Mucosa of gallbladder (tissue), 1 donor: Measurements from ENCODE around the gene KYNU. TPM values are rescaled to one million over a fixed set of nuclear protein-coding genes. Genes with fewer than 3 reads are reported as not detected.
"Not testable (repeated sequence)": the region's sequence is repeated elsewhere in the genome, so short reads cannot be mapped to it uniquely, and the experiment has no call there.

Experiments used
- DNase-seq: peaks from one replicate; pipeline ENCODE4 v3.0.0-alpha.2; 2020; ENCODE audit warnings: low spot score
- total RNA-seq: library from RNA; stranded (reverse); gene quantifications from one replicate; pipeline ENCODE4 v1.2.1, GENCODE V29; 2021
- donor health status: DM: no; HTN: no; CAD: no.

Gene KYNU
- total RNA-seq, 1 donor from 2014 or later: 3.3 TPM

DNA sequence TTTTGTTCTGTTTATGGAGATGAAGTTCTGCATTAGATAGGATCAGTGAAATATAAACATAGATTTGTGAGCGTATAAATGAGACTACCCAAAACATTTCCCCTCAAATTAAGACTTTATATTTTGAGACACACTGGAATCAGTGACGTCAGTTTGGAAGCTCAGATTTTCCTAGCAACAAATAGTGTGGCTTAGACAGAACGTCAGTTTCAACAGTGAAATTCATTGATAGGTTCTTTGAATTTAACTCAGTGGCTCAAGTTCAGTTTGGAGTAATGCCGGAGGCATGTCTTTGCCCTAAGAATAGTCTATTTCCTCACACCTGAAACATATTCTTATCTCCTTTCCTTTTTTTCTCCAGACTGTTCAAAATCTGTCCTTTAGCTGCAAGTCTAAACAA, 138.2 kb downstream of the KYNU start:
- no peak for DNase-seq

DNA sequence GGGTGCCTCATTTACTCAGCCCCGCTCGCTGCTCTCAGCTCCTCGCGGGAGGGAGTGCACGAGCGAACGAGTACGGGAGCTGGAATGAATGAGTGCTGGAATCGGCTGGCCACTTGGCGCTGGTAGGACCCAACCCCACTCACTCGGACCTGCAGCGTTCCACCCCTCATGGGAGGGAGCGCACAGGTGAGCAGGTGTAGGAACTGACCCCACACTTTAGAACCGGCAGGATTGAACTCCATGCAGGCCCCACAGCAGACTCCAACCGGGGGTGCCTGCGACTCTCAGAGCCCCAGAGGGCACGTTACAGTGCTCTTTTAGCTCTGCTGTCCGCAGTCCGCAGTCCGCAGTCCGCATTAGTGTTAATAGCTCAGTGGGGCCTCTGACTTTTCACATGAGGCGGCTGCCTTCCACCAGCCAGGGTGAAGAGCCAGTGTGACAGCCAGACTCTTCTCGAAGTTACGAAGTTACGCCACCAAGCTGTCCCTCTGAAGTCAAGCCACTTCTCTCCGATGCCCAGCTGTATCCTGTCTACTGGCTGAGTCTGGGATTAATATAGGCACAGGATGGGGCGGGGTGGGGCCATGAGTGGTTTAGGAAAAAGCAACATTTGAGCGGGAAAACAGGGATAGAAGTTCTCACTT, 149.1 kb downstream of the KYNU start:
- no peak for DNase-seq

DNA sequence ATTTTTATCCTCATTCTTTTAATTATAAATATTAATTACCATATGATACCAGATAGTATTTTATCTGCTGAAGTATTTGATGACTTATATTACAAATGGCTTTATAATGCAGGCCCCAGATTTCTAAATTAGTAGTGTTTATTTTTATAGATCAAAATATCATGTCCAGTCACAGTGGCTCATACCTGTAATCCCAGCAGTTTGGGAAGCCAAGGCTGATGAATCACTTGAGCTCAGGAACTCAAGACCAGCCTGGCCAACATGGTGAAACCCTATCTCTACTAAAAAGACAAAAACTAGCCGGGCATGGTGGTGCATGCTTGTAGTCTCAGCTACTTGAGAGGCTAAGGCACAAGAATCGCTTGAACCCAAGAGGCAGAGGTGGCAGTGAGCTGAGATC, 151.7 kb downstream of the KYNU start:
- no peak for DNase-seq

DNA sequence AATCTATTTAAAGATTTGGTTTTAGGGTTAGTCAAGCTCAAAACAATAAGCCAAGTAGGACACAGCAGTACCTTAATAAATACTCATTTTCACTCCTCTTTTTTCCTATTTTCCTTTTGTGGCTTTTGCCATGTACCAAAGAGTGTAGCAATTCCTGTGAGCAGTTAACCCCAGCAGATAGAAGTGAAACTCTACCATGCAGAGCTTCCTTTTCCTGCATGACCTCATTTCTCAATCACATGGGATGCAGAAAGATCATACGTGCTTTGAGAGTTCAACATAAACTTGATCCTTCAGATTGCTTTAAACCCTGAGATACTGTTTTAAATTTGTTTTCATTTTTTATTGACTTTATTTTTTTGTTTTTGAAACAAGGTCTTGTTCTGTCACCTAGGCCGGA, 152.7 kb downstream of the KYNU start:
- no peak for DNase-seq

DNA sequence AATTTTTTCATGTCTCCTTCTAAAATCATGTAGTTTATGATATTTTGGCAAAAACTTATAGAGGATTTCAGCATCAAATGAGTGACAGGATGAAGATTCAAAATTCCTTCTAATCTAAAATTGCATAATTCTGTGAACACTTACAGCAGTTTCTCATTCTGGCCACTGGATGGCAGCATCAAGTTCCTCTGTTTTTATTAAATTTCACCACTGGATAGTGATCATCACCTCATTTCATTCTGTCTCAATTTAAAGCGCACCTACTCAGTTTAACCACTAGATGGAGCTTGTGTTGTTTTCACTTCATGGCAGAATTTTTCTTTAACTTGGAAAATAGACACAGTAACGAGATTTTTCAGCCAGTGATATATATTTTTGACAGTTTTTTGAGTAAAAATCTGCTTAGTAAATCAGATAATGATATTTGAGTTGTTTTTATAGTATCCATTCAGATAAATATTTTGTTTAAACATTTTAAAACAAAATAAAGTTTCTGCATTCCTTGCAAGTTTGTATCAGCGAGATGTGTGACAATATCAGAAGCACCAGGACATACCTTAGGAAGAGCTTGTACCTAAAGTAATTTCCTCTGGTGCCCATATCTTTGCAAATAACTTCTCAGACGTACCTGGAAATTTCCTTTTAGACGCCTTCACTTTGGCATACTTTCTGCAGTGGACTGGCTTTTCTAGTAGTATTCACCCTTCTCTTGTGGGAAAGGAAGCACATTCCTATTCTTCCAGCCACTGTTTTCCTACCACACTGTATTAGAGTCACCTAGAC, 157.0 kb downstream of the KYNU start:
- DNase-seq: peak; percentile 80

DNA sequence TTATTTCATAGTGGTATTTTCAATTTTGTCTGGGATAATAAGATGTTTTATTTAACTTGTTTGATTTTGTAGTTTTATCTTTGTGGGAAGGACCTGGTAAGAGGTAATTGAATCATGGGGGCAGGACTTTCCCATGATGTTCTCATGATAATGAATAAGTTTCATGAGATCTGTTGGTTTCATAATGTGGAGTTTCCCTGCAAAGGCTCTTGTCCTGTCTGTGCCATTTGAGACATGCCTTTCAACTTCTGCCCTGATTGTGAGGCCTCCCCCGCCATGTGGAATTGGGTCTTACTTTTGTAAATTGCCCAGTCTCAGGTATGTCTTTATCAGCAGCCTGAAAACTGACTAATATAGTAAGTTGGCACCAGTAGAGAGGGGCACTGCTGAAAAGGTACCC, 174.0 kb downstream of the KYNU start:
- no peak for DNase-seq

DNA sequence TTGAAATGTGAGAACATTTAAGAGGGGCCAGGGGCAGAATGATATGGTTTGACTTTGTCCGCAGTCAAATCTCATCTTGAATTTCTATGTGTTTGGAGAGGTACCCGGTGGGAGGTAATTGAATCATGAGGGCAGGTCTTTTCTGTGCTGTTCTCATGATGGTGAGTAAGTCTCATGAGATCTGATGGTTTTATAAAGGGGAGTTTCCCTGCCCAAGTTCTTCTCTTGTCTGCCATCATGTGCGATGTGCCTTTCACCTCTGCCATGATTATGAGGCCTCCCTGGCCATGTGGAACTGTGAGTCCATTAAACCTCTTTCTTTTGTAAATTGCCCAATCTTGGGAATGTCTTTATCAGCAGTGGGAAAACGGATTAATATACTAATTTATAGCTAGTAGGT, 176.0 kb downstream of the KYNU start:
- DNase-seq: not testable (repeated sequence)

DNA sequence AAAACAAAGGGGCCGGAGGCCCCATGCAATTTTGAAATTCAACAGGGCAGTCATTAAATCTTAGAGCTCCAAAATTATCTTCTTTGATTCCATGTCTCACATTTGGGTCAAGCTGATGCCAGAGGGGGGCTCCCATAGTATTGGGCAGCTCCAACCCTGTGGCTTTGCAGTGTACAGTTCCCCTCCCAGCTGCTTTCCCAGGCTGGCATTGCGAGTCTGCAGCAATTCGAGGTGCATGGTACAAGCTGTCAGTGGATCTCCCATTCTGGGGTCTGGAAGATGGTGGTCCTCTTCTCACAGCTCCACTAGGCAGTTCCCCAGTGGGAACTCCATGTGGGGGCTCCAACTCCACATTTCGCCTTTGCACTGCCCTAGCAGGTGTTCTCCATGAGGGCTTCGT, 179.1 kb downstream of the KYNU start:
- DNase-seq: no peak

DNA sequence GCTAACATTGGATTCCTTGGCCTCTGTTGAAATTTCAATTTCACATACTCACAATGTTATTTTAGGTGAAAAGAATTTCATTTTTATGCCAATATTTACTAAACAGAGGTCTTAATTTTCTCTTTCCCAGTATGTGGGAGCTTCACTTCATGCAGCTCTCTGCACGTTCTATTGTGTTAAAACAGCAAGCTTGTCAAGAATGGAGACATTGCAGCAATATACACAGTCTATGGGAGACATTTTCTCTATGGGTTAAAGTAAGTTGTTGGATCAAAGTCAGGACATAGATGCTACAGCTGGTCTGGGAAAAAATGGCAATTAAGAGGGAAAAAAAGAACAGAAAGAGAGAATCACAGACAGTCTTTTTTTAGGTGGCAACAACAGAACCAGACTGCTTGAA, 181.4 kb downstream of the KYNU start:
- DNase-seq: no peak

DNA sequence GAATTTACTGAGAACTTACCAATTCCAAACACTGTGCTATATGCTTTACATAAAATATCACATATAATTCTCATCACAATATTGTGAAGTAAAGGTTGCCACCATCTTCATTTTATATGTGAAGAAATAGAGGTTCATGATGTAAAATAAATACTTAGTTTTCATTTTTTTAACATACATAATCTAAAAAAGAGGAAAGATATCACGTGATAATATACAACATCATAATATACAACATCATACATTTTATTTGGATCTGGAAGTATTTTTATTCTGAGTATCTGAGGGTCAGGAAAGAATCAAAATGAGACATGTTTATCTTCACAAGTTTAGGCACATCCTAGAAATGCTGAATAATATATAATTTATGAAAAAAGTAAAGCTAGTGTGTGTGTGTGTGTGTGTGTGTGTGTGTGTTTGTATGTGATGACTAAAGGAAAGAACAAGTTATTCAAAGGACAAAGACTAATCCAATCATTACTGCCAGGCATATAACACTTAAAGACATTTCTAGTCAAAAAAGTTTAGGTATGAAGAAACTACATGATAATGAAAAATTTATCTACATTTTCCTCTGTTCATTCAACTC, 186.2 kb downstream of the KYNU start:
- DNase-seq: no peak

DNA sequence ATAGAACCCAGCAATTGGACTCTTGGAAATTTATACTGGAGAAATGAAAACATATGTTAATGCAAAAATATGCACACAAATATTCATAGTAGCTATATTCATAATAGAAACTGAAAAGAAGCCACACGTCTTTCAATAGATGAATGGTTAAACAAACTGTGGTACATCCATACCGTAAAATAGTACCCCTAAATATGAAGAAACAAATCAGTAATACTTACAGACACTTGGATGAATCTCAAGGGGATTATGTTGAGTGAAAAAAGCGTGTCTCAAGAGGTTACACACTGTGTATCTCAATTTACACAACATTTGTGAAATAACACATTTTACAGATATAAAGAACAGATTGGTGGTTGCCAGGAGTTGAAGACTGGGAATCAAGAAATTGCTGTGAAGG, 190.6 kb downstream of the KYNU start:
- DNase-seq: no peak

DNA sequence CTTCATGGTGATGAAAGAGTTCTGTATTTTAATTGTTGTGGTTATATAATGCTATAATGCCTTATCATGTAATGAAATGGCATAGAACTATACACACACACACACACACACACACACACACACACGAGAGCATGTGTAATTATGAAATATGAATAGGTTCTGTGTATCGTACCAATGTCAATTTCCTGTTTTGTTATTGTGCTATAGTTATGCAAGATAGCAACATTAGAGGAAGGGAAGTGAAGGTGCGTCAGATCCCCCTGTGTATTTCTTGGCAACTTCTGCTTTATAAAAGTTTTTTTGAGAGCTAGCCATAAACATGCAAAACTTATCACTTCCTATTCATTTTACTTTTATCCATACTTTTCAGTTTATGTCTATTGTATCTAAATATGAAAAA, 191.0 kb downstream of the KYNU start:
- DNase-seq: no peak

DNA sequence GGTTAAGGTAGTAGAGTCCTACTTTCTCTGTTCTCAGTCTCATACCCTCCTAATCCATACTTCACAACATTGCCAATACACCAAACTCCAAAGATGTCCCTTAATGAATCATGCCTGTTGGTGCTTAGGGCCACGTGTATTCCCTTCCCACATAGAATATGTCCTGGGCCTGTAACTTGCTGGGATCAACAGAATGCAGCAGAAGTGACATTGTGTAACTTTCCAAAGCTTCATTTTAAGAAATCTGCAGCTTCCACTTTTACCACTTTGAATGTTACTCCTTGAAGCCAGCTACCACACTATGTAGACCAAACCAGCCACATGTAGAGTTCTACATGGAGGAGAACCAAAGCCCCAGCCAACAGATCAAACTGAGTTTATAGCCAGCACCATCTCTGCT, 193.2 kb downstream of the KYNU start:
- no peak for DNase-seq

DNA sequence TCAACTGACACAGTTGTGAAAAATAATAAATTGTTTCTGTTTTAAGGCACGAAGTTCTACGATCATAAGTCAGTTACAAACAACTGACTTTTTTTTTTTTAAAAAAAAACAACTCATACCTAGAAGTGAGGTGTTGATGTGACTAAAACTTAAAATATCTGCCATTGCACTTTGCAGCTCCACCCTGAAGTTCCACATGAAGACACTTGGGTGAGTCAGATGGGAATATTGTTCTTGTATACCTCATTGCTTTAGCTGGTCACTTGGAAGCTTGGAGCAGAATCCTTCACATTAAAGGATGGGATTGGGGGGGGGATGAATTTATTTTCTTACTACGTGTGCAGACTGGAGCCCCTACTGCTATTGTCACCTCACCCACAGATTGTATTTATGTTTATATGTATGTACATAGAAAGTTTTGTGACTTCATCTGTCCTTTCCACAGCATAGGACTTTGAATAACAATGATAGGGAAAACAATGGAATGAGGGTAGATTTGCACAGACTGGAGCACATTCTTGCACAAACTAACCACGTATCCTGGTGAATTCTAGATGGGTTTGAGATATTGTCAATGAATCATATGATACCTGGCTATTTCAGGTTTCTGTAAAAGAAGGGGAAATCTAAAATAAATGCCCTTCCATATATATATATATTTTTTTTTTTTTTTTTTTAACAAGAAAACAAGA, 193.9 kb downstream of the KYNU start:
- no peak for DNase-seq

DNA sequence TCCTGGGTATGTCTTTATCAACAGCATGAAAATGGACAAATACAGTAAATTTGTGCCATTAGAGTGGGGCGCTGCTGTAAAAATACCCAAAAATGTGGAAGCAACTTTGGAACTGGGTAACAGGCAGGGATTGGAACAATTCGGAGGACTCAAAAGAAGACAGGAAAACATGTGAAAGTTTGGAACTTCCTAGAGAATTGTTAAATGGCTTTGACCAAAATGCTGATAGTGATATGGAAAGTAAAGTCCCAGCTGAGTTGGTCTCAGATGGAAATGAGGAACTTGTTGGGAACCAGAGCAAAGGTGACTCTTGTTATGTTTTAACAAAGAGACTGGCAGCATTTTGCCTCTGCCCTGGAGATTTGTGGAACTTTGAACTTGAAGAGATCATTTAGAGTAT, 197.4 kb downstream of the KYNU start:
- not testable (repeated sequence) for DNase-seq

DNA sequence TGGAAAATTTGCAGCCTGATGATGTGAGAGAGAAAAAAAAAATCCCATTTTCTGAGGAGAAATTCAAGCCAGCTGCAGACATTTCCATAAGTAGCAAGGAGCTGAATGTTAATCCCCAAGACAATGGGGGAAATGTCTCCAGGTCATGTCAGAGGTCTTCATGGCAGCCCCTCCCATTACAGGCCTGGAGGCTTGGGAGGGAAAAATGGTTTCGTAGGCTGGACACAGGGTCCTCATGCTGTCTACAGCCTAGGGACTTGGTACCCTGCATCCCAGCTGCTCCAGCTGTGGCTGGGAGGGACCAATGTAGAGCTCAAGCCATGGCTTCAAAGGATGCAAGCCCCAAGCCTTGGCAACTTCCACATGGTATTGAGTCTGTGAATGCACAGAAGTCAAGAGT, 198.2 kb downstream of the KYNU start:
- DNase-seq: no peak

DNA sequence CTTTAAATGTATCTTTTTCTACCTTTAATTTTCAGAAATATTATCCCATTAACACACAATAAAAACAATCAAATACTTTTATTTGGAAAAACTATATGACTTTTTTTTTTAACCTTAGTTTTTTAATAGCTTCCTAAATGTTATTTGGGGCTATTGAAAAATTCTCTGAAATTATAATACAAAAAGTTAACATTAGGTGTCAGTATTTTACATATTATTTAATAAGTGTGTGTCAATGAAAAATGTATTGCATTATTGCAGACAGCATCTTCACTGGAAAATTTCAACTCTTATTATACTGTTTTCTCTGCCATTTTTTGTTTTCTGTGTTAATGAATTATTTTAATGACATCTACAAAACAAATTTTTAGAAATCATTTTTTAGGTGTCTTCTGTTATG, 200.6 kb downstream of the KYNU start:
- no peak for DNase-seq

DNA sequence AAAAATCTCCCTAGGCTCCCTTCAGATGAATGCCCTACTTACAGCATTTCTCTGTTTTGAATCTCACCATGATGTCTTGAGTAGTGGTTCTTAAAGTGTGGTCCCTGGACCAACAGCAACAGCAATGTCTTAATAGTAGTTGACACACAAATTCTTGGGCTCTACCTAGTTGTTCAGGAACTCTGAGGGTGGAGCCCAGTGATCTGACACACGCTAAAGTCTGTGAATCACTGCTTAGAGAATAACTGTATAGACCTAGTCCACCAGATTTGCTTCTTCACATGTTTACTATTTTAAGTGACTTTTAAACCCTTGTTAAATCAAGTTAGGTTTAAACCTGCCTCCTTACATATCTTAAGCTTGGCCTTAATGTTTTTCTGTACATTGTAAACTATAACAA, 204.2 kb downstream of the KYNU start:
- no peak for DNase-seq

DNA sequence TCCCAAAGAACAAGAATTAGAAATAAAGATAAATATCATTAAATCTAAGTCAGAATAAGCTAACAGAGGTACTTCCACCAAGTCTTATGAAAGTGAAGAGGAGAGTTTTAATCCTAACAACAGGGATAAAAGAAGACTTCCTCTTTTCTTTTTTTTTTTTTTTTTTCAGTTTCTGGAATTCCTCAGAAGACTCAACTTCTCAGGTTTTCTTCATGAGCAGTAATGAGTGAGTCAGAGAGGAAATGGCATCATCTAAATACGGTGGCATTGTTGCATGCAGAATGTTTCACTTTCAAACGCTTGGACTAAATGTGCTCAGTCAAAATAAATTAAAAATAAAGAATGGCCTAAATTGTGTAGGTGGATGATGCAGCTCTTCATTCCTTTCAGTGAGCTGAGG, 206.2 kb downstream of the KYNU start:
- DNase-seq: no peak

DNA sequence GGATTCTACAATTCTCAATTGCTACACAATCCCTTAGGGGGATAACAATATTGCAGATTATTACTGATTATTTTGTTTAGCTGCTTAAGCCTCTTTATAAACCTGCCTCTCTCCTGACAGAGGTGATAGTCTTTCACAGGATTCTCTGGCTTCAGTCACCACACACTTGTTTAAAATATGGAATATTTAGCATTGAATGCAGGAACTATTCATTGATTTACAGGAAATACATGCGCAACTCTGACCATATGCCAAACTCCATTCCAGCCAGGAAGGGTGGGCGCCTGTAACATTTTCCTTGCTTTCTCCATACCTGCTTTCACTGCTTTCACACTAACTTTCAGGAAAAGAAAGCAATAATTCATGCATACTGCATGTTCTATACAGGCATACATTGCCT, 207.0 kb downstream of the KYNU start:
- DNase-seq: no peak

DNA sequence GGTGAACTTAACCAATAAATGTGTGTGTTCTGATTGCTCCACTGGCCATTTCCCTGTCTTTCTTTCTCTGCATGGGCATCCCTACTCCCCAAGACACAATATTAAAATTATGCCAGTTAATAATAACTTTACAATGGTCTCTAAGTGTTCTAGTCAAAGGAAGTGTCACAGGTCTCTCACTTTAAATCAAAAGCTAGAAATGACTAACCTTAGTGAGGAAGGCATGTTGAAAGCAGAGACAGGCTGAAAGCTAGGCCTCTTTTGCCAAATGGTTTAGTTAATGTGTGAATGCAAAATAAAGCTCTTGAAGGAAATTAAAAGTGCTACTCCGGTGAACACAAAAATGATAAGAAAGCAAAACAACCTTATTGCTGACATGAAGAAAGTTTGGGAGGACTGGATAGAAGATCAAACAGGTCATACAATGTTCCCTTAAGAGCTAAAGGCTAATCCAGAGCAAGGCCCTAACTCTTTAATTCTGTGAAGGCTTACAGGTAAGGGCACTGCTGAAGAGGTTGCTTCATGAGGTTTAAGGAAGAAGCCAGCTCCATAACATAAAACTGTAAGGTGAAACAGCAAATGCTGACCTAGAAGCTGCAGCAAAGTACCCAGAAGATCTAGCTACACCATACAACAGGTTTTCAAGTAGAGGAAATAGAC, 207.8 kb downstream of the KYNU start:
- no peak for DNase-seq

DNA sequence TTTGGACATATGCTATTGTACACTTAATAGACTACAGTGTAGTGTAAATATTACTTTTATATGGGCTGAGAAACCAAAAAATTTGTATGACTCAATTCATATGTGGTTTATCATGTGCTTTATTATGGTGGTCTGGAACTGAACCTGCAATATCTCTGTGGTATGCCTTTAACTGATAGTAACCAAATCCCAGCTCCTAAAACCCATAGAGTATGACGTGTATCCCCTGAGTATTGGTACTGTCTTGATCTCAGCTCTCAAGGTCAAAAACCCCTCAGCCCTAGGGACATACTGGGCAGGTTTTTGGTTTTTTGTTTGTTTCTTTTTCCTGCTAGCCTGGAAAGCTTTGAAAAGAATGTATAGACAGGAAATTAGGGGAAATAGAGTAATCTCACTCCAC, 209.6 kb downstream of the KYNU start:
- no peak for DNase-seq
